ENCODE data around the gene EIF5. TPM values are rescaled to one million over a fixed set of nuclear protein-coding genes. Genes with fewer than 3 reads are reported as not detected.

EIF5 gene
- polyA plus RNA-seq, 3 donors: 162 to 191 (median 163) TPM

GRCh38 chr14:103326078-103326477 lies 8.0 kb upstream of the EIF5 start:
- no peaks in the 10 kb centered on the region for H3K27me3 ChIP-seq (ENCODE audit: control insufficient read depth in 2 of 2, insufficient read depth in 2 of 2, low read length in 2 of 2)
- peaks cover 13 to 15% of the 10 kb centered on the region in 2 donors for H3K4me1 ChIP-seq (ENCODE audit: control insufficient read depth in 1 of 2, insufficient read depth in 2 of 2, low read length in 2 of 2)
- H3K36me3 Mint-ChIP-seq: no peaks in the 10 kb centered on the region
- H4K20me1 ChIP-seq (ENCODE audit: insufficient read depth, low read length): no peaks in the 10 kb centered on the region
- no peak overlapping the region for H3K4me2 ChIP-seq (replicated peaks; ENCODE audit: extremely low read depth, low read length, poor library complexity, severe bottlenecking)
- WGBS (ENCODE audit: insufficient coverage): 90% methylated on average over 2 of the region's 3 CpGs
- intact Hi-C loops (cut with micrococcal nuclease): no loop called here
- no peak for DNase-seq
- H3K36me3 ChIP-seq (replicated peaks in 1 of 2; ENCODE audit: control insufficient read depth in 1 of 2, insufficient read depth in 2 of 2, low read length in 2 of 2): no peaks in the 10 kb centered on the region
- no peak overlapping the region for H3K27ac ChIP-seq (ENCODE audit: low read depth in 1 of 2, low read length in 2 of 2)
- H3K9me3 Mint-ChIP-seq: no peaks in the 10 kb centered on the region
- H3K27ac Mint-ChIP-seq: peak overlapping the region in 1 of 7 donors; percentile 50
- no peak overlapping the region for H3K9ac ChIP-seq (ENCODE audit: insufficient read depth, low read length, poor library complexity, severe bottlenecking)
- no peak overlapping the region for H3K4me3 ChIP-seq (replicated peaks in 1 of 3; ENCODE audit: low read depth in 2 of 3, low read length in 3 of 3)
- TF ChIP-seq, protein P1, sequence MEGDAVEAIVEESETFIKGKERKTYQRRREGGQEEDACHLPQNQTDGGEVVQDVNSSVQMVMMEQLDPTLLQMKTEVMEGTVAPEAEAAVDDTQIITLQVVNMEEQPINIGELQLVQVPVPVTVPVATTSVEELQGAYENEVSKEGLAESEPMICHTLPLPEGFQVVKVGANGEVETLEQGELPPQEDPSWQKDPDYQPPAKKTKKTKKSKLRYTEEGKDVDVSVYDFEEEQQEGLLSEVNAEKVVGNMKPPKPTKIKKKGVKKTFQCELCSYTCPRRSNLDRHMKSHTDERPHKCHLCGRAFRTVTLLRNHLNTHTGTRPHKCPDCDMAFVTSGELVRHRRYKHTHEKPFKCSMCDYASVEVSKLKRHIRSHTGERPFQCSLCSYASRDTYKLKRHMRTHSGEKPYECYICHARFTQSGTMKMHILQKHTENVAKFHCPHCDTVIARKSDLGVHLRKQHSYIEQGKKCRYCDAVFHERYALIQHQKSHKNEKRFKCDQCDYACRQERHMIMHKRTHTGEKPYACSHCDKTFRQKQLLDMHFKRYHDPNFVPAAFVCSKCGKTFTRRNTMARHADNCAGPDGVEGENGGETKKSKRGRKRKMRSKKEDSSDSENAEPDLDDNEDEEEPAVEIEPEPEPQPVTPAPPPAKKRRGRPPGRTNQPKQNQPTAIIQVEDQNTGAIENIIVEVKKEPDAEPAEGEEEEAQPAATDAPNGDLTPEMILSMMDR (IDR thresholded peaks at IDR 0.05): no peak
- H3K79me2 ChIP-seq (ENCODE audit: insufficient read depth, low read length): no peaks in the 10 kb centered on the region
- H3K27me3 Mint-ChIP-seq (ENCODE audit: low read depth in 3 of 3): peaks cover 5 to 11% (median 5%) of the 10 kb centered on the region in 3 donors
- H2AFZ ChIP-seq (ENCODE audit: insufficient read depth, low read depth, low read length, poor library complexity, severe bottlenecking): no peak overlapping the region
- peak overlapping the region in 1 of 2 donors; percentile 10 for H3K4me3 Mint-ChIP-seq
- no peaks in the 10 kb centered on the region for H3K9me3 ChIP-seq (replicated peaks in 1 of 2; ENCODE audit: control insufficient read depth in 1 of 2, insufficient read depth in 1 of 2, low read length in 2 of 2)
- H3K4me1 Mint-ChIP-seq: peaks cover 15% of the 10 kb centered on the region

GRCh38 chr14:103328941-103329340 lies 5.1 kb upstream of the EIF5 start:
- no peak overlapping the region for H3K4me3 ChIP-seq (replicated peaks in 1 of 3; ENCODE audit: low read depth in 2 of 3, low read length in 3 of 3)
- H3K36me3 ChIP-seq (replicated peaks in 1 of 2; ENCODE audit: control insufficient read depth in 1 of 2, insufficient read depth in 2 of 2, low read length in 2 of 2): no peaks in the 10 kb centered on the region
- Mint-ChIP-seq H3K4me1 (peaks cover 26% of the 10 kb centered on the region), H3K36me3 (no peaks in the 10 kb centered on the region), H3K4me3 (no peak overlapping the region), H3K27me3 (ENCODE audit: low read depth in 3 of 3) (peaks cover 3 to 8% (median 5%) of the 10 kb centered on the region in 3 donors), H3K27ac (peak overlapping the region in 4 of 7 donors; percentile 25 to 78 (median 64)), H3K9me3 (no peaks in the 10 kb centered on the region)
- no peak for DNase-seq
- TF ChIP-seq, protein P1 (IDR thresholded peaks at IDR 0.05): no peak
- H3K4me2 ChIP-seq (replicated peaks; ENCODE audit: extremely low read depth, low read length, poor library complexity, severe bottlenecking): no peak overlapping the region
- no peaks in the 10 kb centered on the region for H4K20me1 ChIP-seq (ENCODE audit: insufficient read depth, low read length)
- H3K4me1 ChIP-seq (ENCODE audit: control insufficient read depth in 1 of 2, insufficient read depth in 2 of 2, low read length in 2 of 2): peaks cover 26 to 33% of the 10 kb centered on the region in 2 donors
- no peaks in the 10 kb centered on the region for H3K9me3 ChIP-seq (replicated peaks in 1 of 2; ENCODE audit: control insufficient read depth in 1 of 2, insufficient read depth in 1 of 2, low read length in 2 of 2)
- H3K79me2 ChIP-seq (ENCODE audit: insufficient read depth, low read length): peaks cover 4% of the 10 kb centered on the region
- no peak overlapping the region for H3K9ac ChIP-seq (ENCODE audit: insufficient read depth, low read length, poor library complexity, severe bottlenecking)
- intact Hi-C loops (cut with micrococcal nuclease): no loop called here
- H2AFZ ChIP-seq (ENCODE audit: insufficient read depth, low read depth, low read length, poor library complexity, severe bottlenecking): no peak overlapping the region
- H3K27me3 ChIP-seq (ENCODE audit: control insufficient read depth in 2 of 2, insufficient read depth in 2 of 2, low read length in 2 of 2): no peaks in the 10 kb centered on the region
- WGBS (ENCODE audit: insufficient coverage): 89% methylated on average over 2 of the region's 5 CpGs
- no peak overlapping the region for H3K27ac ChIP-seq (ENCODE audit: low read depth in 1 of 2, low read length in 2 of 2)

All from CD14-positive monocyte (primary cell).